HK-2 (cell line): ENCODE measurements around the gene POLE.

Source experiments
- DNase-seq: peaks from one replicate; pipeline ENCODE4 v3.0.0-alpha.2; 2018; ENCODE audit not compliant: unreplicated experiment

POLE gene

GRCh38 chr12:132632521-132633228 lies 54.5 kb downstream of the POLE start:
- DNase-seq: no peak

GRCh38 chr12:132631666-132632065 lies 55.5 kb downstream of the POLE start:
- DNase-seq: no peak

- DNase-seq: no peak
These were observed 56.5 kb downstream of the POLE start for GRCh38 chr12:132630672-132631071.

GRCh38 chr12:132629330-132629729 lies 57.8 kb downstream of the POLE start:
- DNase-seq: no peak

GRCh38 chr12:132625731-132626430 lies 61.3 kb downstream of the POLE start:
- no peak for DNase-seq

- DNase-seq: no peak
These were observed 62.1 kb downstream of the POLE start for GRCh38 chr12:132624910-132625630.

- no peak for DNase-seq
These were observed 62.8 kb downstream of the POLE start for GRCh38 chr12:132624186-132624855.

GRCh38 chr12:132623072-132623869 lies 63.9 kb downstream of the POLE start:
- no peak for DNase-seq

GRCh38 chr12:132622437-132623071 lies 64.6 kb downstream of the POLE start:
- no peak for DNase-seq

GRCh38 chr12:132621657-132622435 lies 65.3 kb downstream of the POLE start:
- no peak for DNase-seq

- DNase-seq: no peak
These were observed 66.1 kb downstream of the POLE start for GRCh38 chr12:132620899-132621656.

- no peak for DNase-seq
These were observed 66.8 kb downstream of the POLE start for GRCh38 chr12:132620113-132620898.

- DNase-seq: no peak
These were observed 67.6 kb downstream of the POLE start for GRCh38 chr12:132619386-132620112.

GRCh38 chr12:132619071-132619385 lies 68.1 kb downstream of the POLE start:
- no peak for DNase-seq

- no peak for DNase-seq
These were observed 68.5 kb downstream of the POLE start, which contains the start of gene P2RX2 for GRCh38 chr12:132618683-132619043. TSS of gene P2RX2 (plus strand) at chr12:132618776. CDS start at chr12:132618817, 41 bp downstream.

GRCh38 chr12:132617822-132618682 lies 69.1 kb downstream of the POLE start:
- no peak for DNase-seq

- no peak for DNase-seq
These were observed 69.9 kb downstream of the POLE start for GRCh38 chr12:132617135-132617701.
